Kidney epithelial cell (primary cell): Measurements from ENCODE around the gene CDKN2D. TPM values are rescaled to one million over a fixed set of nuclear protein-coding genes. Genes with fewer than 3 reads are reported as not detected.

ENCODE experiments used
- DNase-seq: peaks from one replicate; pipeline ENCODE4 v3.0.0-alpha.2; 2010; ENCODE audit warnings: low read depth
- H3K27me3 ChIP-seq: 2 replicates; pipeline ENCODE4 v1.6.0; 2011; ENCODE audit warnings: low read length; ENCODE audit not compliant: control insufficient read depth, insufficient read depth
- H3K36me3 ChIP-seq: 2 replicates; pipeline ENCODE4 v1.5.1; 2011; ENCODE audit warnings: low read length; ENCODE audit not compliant: control insufficient read depth, insufficient read depth
- H3K4me3 ChIP-seq: 2 replicates; pipeline ENCODE4 v1.5.1; 2011; ENCODE audit warnings: low read depth, mild to moderate bottlenecking, control low read depth, low read length
- CTCF ChIP-seq: IDR thresholded peaks from 2 replicates; pipeline ENCODE4 v1.5.1; 2011; ENCODE audit warnings: mild to moderate bottlenecking, moderate library complexity, low read length, control low read depth, inconsistent platforms; ENCODE audit not compliant: insufficient read depth, poor library complexity, severe bottlenecking
- total RNA-seq: library from RNA; depleted of rRNA; stranded (reverse); fragments of >200 nt; gene quantifications from 2 replicates; pipeline ENCODE4 v1.2.3, GENCODE V29; 2015

Gene CDKN2D
- 3.6 and 6.2 TPM in 2 replicates for total RNA-seq

DNA sequence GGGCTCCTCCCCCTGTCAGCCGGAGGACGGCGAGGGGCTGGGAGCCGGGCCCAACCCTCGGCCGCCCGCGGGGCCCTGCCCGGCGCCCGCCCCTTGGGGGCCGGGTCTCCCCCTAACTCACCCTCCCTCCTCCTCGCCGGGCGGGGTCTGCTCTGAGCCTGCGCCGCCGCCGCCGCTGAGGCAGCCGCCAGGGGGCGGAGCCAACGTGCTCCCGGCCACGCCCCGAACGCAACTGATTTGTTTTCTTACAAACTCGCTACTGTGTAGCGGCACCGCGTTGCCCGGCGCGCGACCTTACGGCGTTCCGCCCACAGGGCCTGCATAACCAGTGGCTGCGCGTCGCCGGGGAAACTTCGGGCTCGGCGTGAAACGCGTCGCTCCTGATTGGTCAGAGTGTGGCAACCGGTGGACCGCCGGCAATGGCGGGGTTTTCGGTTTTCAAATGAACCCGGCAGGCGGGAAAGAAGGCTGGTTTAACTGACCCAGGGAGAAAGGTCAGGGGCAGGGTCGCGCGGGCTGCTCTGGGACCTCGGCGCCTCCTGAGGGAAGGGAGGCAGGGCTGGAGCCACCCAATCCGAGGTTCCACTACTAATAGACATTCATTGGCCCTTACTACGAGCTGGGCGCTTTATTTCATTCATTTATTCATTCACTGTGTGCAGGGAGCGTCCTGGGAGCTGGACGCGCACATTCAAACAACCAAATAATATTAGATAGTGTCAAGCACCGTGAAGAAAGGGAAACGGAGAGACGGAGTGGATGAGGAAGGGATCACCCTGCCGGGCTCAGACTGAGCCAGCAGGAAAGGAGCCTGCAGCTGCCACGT, at the start of gene CDKN2D:
Gene CDKN2D (minus strand): TSS at position 154 of the 826 bp plus-strand sequence. CDS start 326 bp downstream, outside the sequence.
- no peak for TF ChIP-seq CTCF

GRCh38 chr19:10617409-10618121, 48.8 kb upstream of the CDKN2D start:
- Histone ChIP-seq H3K36me3 (no peaks in the 10 kb centered on the region), H3K4me3 (no peak overlapping the region), H3K27me3 (no peaks in the 10 kb centered on the region)
- no peak for TF ChIP-seq CTCF
- DNase-seq: peak; percentile 42

More for the DNA sequence above, at the start of gene CDKN2D:
- peak within 1 kb of the TSS; percentile 66 for H3K4me3 ChIP-seq
- peak; percentile 99 for DNase-seq
- H3K36me3 ChIP-seq: no peaks in the 10 kb centered on the region
- no peaks in the 10 kb centered on the region for H3K27me3 ChIP-seq

GRCh38 chr19:10615429-10616023, 46.7 kb upstream of the CDKN2D start:
- Histone ChIP-seq H3K27me3 (no peaks in the 10 kb centered on the region), H3K4me3 (no peak overlapping the region), H3K36me3 (no peaks in the 10 kb centered on the region)
- DNase-seq: no peak
- no peak for TF ChIP-seq CTCF

- Histone ChIP-seq H3K27me3 (no peaks in the 10 kb centered on the region), H3K36me3 (no peaks in the 10 kb centered on the region), H3K4me3 (no peak overlapping the region)
- no peak for TF ChIP-seq CTCF
- no peak for DNase-seq
These were observed 43.8 kb upstream of the CDKN2D start for GRCh38 chr19:10612499-10613119.

DNA sequence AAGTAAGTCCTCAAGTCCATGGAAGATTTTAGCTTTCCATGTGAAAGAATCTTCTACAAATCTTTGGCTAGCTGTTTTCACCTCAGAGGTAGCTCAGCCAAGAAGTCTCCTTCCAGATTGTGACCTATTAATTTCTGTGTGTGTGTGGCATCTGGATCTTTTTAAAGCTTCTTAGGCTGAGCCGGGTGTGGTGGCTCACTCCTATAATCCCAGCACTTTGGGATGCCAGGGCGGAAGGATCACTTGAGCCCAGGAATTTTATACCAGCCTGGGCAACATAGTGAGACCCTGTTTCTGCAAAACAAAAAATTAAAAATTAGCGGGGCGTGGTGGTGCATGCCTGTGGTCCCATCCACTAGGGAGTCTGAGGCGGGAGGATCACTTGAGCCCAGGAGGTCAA, 43.1 kb upstream of the CDKN2D start:
- H3K27me3 ChIP-seq: no peaks in the 10 kb centered on the region
- H3K36me3 ChIP-seq: no peaks in the 10 kb centered on the region
- H3K4me3 ChIP-seq: no peak overlapping the region
- DNase-seq: no peak
- no peak for TF ChIP-seq CTCF
